HPDE6-E6E7 (cell line): ENCODE data around the gene SCFD2.

Experiments
- DNase-seq: peaks from one replicate; pipeline ENCODE4 v3.0.0; 2011; ENCODE audit warnings: missing footprints; ENCODE audit errors: extremely low spot score

SCFD2 gene

DNA sequence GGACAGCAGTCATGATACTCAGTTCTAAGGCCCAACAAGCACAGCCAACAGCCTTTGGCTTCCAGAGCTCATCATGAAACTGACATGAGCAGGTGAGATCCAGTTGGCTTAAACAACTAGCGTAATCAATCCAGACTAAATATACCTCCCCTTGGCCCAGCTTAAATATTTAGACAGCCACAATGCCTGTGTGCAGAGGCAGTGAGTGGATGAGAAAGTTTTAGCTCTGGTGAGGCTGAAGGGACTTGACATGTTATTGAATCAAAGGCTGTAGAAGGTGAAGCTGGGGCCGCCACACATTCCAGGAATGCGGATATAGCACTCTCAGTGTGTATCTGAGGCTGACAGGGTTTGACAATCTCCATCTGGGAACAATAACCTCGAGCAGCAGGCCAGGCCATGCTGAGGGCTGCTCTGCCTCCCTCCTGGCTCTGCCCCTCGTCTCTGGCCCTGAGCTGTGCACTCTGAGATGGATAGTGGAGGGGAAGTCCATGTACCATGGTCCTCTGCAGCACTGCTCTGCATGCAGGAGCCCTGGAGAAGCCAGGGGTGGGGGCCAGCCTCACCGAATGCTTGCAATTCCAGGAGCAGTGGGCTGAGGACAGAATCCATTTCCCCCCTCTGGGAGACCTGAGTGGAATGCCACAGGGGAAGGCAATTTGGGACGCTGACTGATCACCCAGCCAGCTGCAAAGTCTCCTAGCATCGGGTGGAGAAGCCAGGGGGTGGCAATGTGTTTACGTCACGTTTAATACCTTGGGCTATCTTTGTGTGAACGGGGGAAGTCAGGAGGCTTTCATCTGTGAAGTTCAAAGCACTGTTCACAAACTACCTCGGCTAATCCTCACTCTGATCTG is 541.0 kb downstream of the SCFD2 start:
- no peak for DNase-seq

- no peak for DNase-seq
Measured at GRCh38 chr4:52824270-52824602, 541.6 kb downstream of the SCFD2 start.

- DNase-seq, result no peak
Measured at GRCh38 chr4:52823702-52824092, 542.2 kb downstream of the SCFD2 start.
